IPS DF 19.7 (cell line): ENCODE measurements around the gene TSHZ2.
A peak's percentile ranks its signal among the peaks of the same experiment; 100 is the strongest.
"Not testable (repeated sequence)": the region's sequence is repeated elsewhere in the genome, so short reads cannot be mapped to it uniquely, and the experiment has no call there.

Experiments used
- DNase-seq: peaks from one replicate; pipeline ENCODE4 v3.0.0-alpha.2; 2013; ENCODE audit warnings: low read depth, low spot score

The TSHZ2 gene

DNA sequence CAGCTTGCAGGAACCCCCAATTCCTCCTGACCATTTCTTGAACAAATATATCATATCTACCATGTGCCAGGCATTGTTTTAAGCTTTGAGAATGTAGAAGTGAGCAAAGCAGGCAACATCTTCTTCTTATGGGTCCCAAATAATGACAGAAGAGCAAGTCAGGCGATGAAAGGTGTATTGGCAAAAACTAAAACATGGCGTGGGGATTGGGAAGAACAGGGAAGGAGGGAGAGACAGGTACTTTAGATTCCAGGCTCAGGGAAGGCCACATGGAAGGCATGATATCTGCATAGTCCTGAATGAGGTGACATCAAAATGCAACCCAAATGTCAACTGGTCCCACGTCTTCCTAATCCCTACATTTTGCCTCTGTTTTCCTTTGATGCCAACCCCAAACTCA, 434.4 kb downstream of the TSHZ2 start:
- no peak for DNase-seq

DNA sequence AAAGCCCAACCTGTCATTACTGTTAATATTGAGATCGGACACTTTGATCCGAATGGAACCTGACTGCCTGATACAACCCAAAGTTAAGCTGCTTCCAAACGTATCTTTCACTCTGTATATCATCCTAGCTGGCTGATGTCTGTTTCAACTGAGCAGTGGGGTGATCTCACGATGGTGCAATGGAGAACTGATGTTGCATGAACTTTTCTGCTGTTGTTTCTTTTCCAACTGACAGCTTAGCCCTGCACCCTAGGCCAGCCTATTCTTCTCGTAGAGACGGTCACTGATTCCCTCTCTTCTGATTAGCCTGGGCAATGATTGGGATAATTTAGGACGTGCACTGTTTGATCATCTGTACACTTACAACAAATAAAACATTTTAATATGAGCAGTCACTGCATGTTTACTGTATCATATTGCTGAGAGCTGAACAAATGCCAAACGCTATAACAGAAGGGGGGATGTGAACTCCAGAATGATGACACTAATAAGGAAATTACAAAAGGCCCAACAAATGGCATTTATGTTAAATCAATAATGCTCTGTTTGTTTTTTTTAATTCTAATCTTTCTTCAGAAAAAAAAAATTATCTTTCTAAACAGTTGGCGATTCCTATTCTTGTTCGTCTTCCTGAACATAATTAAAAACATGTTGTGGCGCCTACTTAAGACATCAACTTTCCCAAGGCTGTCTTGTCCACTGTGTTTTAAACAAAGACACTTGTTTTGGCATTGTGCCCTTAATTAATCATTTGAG, 436.7 kb downstream of the TSHZ2 start:
- DNase-seq = no peak

DNA sequence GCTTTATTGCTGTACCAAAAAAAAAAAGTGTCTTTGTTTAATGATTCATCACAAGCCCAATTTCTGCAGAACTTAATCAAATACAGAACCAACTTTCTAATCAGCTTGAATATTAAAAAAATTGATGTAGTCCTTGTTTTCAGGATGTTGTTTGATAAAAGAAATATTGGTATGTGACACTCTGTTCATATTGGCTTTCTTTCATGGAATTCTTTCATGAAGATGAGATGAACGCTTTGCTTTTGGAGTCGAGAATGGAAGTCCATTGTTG, 437.2 kb downstream of the TSHZ2 start:
- DNase-seq = no peak

DNA sequence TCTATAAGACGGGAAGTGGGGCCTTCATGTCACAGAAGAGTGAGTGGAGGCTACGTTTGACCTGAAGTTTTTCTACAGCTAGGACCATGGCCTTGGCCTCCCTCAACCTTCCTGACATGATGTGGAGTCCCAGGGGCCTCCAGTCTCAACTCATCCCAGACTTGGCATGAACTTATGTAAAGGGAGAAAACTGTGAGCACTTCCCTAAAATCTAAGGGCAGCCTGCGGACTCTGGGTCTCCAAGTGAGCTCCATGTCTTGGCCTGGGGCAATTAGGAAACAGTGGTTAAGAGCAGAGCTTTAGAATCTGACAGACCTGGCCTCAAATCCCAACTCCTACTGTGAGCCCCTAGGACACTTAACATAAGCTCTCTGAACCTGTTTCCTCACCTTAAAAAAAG, 439.0 kb downstream of the TSHZ2 start:
- DNase-seq = no peak

DNA sequence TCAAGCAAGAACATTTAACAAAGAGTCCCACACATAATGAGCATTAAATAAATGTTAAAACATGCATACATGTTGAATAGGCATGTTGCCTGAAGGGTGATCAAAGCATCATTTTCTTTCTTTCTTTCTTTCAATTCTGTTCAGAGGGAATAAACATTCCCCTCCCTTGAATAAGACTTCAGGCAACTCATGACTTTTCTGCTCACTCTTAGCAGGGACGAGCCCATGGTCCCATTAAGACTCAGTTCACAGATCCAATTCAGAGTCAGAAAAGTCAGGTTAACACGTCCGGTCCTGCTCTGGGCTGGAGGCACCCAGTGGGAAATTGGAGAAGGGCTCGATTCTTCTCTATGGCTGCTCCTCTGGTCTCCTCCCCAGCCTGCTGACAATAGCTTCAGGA, 439.7 kb downstream of the TSHZ2 start:
- DNase-seq = no peak

DNA sequence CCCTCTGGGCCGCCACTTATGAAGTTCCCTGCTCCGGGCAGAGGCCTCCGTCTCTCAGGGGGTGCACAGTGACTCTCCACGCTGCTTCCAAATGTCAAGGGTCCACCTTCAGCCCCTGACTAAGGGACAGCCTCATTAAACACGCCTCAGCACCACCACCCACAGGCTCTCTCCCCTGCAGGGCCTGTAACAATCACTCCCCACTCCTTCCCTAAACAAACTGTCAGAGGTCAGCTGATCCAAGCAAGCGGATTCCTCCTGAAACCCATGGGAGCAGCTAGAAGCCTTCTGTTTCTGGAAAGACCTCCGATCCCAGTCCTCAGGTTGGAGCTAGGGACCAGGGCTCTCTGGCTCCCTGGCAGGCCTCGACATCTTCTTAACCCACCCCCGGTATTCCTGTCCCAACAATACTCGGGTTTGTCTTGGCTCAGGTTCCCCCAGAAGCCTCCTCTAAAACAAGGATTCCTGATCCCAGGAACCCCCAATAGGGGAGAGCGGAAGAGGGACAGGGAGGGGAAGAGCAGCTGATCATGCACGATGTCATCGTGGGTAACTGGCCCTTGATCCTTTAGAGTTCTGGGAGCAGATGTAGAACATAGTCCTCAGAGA, 440.5 kb downstream of the TSHZ2 start:
- DNase-seq = no peak

DNA sequence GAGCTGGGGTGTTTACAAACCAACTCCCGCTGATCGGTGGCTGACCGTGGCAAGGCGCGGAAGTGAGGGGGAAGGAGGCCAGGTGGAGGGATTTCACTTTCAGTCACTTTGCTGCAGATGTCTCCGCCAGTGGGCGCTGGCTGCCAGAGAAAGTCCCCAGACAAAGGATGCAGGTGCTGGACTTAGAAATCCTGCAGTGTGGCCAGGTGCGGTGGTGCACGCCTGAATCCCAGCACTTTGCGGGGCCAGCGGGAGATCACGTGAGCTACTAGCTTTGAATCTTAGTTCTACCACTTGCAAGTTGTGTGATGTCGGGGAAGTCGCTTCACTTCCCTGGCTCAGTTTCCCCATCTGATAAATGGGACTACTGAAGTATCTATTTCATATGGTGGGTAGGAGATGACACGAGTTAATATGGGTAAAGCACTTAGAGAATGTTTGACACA, 441.1 kb downstream of the TSHZ2 start:
- DNase-seq = peak; percentile 83

DNA sequence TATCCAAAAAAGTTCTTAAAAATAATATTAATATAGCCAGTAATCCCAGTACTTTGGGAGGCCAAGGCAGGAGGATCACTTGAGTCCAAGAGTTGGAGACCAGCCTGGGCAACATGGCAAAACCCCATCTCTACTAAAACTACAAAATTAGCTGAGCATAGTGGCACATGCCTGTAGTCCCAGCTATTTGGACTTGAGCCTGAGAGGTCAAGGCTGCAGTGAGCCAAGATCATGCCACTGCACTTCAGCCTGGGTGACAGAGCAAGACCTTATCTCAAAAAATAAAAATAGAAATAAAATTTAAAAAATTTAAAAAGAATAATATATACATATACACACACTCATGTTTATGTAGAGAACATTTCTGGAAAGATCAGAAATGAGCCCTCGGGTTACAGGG, 441.7 kb downstream of the TSHZ2 start:
- not testable (repeated sequence) for DNase-seq

DNA sequence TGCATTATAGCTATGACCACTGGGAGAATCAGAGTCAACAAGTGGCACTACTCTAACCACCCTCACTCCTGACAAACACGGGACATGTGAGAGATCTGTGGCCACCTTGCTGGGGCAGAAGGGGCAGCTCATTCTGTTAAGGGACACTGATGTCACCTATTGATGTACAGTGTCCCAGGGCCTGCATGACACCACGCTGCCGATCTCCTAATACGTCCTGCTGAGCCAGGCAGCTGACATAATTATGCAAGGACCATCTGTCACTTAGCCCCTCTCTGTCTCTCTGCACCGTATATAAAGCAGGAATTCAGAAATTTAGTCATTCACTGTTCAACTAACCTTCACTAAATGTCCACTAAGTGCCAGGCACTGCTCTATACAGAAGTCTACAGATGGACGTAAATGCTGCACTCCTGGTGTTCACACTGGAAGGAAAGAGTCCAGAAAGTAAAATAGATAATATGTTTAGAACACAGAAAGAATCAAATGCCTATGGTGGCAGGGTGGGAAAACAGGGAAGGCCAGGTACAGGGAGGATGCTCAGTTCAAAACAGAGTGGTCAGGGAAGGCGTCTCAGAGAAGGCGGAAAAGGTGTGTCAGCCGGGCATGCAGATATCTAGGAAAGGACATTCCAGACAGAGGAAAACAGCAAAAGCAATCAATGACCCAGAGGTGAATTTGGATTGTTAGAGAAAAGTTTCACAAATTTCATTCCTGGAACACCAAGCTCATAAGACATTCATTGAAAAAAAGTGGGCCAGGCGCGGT, 447.7 kb downstream of the TSHZ2 start:
- no peak for DNase-seq

DNA sequence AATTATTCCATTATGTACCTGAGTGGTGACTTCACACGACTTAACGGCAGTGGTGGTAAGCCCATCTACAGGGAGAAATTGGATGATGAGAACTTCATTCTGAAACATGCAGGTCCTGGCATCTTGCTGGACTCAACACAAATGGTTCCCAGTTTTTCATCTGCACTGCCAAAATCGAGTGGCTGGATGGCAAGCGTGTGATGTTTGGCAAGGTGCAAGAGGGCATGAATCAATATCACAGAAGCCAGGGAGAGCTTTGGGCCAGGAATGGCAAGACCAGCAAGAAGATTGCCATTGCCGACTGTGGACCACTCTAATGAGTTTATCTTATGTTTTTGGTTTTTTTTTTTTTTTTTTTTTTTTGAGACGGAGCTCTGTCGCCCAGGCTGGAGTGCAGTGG, 449.2 kb downstream of the TSHZ2 start:
- DNase-seq = no peak

DNA sequence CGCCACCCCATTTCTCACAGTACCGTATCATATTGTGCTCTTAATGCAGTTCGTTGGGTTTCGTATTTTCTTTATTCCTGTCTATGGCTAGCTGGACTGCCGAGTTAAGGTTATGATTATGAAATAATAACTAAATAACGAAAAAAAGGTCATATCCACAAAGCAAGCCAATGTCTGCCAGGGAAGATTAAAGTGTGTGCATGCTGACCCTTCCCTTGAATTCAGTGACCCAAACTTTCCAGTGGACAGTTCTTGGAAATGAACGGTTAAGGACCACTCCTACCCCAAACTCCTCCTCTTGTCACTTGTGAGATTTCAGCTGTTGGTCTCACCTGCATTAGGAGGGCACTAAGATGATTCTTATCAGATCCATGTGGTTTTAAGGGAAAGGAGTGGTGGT, 449.9 kb downstream of the TSHZ2 start:
- no peak for DNase-seq

DNA sequence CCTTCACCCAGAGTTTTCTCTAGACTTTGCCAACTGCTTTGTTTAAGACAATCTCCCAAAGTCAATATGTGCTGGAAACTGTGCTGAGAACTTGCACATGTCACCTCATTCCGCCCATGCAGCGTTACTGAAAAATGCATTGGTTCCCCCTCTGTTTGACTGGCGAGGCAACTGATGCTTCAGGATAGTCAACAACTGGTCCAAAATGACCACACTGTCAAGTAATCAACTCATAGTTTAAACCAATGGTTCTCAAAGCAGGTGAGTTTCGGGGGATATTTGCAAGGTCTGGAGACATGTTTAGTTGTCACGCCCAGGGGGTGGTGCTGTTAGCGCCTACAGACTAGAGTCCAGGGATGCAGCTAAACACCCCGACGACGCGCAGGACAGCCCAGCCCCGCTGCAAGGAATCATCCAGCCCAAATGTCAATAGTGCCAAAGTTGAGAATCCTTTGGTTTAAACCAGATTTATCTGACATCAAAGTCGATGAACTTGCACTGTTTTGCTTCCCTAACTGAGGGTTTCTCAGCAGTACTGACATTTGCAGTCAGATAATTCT, 451.5 kb downstream of the TSHZ2 start:
- DNase-seq = no peak

DNA sequence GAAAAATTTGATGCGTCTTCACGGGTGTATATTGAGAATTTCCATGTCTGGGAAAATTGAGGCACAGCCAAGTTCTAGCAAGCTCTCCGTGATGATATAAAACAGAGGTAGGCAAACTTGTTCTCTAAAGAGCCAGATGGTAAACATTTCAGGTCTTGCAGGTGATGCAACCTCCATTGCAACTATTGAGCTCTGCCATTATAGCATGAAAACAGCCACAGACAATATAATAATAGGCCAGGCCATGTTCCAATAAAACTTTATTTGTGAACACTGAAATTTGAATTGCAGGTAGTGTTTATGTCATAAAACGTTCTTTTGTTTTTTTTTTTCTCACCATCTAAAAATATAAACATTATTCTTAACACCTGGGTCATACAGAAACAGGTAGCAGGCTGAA, 453.3 kb downstream of the TSHZ2 start:
- no peak for DNase-seq

DNA sequence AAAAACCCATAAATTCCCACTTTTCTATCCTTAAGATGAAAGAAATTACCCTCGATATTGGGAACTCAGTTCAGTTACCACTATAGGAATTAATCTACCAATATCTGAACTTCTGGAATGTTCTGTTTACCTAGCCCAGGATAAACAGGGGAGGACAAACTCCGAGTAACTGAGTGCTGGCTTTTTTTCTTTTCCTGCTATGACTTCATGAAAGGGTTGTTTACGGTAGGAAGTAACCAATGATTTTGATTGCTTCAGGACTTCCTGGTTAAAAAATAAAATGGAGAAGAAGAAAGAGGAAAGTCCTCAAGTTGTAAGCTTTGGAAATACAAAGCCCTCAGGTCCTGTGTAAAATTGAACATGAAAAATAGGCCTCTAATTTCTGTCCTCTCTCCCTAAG, 453.8 kb downstream of the TSHZ2 start:
- no peak for DNase-seq

DNA sequence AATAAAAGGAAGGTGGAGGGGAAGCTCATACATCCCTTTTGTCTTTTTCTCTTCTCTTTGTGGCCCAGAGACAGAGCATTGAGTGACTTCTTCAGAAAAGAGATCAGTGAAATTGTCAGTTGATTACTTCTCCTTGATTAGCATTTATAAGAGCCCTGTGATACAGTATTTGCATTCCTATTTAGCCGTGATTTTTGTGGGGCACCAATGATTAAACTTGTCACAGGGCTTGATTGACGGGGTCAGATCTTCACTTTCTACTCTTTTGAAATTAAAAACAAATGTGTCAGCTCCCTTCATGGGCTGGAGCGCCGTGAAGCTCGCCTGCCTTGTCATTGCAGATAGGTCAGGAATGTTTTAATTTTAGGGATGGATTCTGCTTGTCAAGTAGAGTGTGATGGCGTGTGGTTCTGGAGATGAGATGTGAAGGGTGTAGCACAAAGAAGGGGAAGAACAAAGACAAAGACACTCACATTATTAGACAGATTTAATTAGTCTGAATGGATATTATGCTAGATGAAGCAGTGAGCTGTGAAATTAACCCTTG, 454.7 kb downstream of the TSHZ2 start:
- no peak for DNase-seq

DNA sequence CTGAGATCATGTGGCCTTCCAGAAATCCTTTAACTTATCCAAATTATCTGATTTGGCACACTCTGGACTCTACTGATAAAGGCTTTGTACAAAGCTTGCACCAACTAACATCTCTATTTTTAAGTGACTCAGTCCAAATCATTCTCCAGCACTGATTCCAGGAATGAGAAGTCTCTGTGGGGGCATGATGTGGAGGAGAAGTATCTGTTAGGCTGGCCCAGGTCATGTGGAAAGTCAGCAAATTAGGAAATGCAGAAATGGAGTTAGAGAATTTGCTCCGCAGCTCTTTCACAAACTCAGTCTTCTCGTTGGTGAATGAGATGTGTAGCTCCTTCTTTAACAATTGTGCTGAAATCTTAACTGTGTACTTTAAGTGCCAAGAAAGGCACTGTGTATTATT, 455.8 kb downstream of the TSHZ2 start:
- DNase-seq = no peak

DNA sequence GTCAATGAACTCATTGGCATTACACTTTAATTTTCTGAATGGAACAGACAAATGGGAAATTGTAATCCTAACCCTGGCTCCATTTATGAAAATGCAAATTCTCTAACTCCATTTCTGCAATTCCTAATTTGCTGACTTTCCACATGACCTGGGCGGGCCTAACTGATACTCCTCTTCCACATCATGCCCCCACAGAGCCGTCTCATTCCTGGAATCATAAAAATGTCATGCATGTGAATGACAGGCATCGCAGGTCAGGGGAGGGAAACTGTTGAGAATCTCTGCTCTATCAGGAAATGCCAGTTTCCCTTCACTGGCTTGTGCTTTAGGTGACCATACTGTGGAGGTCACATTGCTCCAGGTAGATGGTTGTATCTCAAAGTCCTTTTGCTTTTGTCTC, 456.4 kb downstream of the TSHZ2 start:
- DNase-seq = no peak

DNA sequence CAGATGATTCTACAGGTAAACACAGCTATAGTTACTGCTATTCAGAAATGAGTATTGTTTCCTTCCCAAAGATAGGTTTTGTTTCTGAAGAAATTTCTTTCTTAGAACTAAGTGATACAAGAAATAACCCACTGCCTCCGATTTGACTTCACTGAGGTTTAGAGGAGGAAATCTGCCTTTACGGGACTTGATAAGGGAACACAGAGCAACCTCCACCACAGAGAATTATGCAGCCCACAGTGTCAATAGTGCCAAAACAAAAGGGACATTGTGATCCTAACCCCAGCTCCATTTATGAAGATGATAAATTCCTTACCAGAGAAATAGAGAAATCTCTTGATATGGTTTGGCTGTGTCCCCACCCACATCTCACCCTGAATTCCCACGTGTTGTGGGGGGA, 456.8 kb downstream of the TSHZ2 start:
- no peak for DNase-seq

DNA sequence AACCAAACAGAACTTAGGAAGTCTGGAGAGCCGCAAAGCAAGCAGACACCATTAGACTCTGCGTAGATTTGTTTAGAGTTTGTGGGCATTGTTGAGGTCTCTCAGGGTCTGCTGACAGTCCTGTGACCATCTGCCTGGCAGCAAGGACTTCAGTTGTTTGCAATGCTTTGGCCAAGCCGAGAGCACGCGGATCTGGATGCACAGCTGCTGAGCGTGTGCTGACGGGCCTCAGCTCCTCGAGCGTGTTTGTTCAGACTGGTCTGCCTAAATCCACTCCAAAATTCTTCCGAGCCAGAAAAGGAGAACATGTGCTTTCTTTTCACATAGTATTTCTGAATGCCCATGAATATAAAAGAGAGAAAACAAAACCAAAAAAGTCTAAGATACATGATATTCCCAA, 462.5 kb downstream of the TSHZ2 start:
- no peak for DNase-seq

DNA sequence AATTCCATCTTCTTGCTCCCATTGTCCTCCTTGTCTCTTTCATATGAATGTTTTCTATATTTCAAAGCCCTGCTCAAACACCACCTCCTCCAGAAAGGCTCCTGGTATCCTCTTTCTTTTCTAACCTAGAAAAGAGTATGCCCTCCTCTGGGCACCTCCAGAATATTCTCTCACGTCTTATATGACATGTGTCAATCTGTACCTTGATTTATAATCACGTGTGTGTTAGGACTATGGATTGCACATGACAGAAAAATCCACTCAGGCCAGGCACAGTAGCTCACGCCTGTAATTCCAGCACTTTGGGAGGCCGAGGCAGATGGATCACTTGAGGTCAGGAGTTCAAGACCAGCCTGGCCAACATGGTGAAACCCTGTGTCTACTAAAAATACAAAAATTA, 464.8 kb downstream of the TSHZ2 start:
- not testable (repeated sequence) for DNase-seq

DNA sequence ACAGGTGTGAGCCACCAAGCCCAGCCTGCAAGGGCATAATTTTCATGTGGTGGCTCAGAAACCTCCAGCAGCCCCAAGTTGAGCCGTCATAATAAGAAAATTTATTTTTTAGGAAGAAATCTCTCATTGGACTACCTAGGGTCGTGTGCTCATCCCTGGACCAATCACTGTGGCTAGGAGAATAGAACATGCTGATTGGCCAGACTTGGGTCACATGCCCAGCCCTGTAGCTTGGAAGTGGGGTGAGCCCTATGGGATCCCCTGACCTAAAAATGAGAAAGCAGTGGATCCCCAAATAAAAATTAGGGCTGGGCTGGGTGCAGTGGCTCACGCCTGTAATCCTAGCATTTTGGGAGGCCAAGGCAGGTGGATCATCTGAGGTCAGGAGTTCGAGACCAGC, 466.2 kb downstream of the TSHZ2 start:
- DNase-seq = no peak

DNA sequence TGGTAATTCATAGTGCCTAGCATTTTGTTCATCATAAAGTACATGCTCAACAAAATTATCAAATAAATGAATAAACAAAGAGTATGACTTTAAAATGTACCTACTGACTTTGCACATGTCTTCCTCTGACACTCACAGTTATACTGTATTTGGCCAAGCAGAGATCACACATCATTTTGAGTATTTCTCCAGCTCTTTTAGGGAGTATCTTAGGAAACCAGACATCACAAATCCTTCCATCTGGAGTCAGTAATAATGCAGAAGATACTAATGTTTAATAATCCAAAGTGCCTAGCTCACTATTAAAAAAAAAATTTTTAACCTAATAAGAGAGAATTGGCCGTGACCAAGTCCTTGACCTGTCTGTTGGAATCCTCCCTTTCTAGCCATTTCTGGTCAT, 466.9 kb downstream of the TSHZ2 start:
- DNase-seq = no peak

DNA sequence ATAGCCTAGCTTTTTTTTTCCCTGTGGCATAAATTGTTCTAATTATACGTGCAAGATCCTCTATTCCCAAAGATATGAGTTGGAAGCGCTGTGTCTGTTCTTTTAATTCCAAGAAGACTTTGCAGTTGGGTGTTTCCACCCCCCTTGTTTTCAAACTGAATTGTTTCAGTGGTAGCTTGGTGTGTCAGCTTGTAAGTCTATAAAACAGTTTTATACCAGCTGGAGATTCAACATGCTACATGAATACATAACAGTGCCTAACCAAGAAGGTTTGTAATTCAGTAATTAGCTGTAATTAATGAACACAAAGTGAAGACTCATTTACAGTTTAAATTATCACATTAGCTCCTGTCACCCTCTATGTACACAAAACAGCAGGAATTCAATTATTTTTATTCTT, 467.5 kb downstream of the TSHZ2 start:
- DNase-seq = no peak
